Bronchial epithelial cell (primary cell): Measurements from ENCODE around the gene CNTN1. TPM values are rescaled to one million over a fixed set of nuclear protein-coding genes. Genes with fewer than 3 reads are reported as not detected.
A peak's percentile ranks its signal among the peaks of the same experiment; 100 is the strongest.

Experiments
- DNase-seq: peaks from one replicate; pipeline ENCODE4 v3.0.0-alpha.2; 2010; ENCODE audit warnings: low read depth
- FAIRE-seq: peaks from 2 replicates; lab custom pipeline; 2011; peaks lifted over from hg19 to GRCh38; lab: Jason Lieb, UNC
- H3K27me3 ChIP-seq: 2 replicates; pipeline ENCODE4 v1.5.1; 2011; ENCODE audit warnings: low read length; ENCODE audit not compliant: control insufficient read depth, insufficient read depth
- H3K36me3 ChIP-seq: 2 replicates; pipeline ENCODE4 v1.5.1; 2011; ENCODE audit warnings: low read length; ENCODE audit not compliant: control insufficient read depth, insufficient read depth
- H3K4me3 ChIP-seq: 2 replicates; pipeline ENCODE4 v1.5.1; 2011; ENCODE audit warnings: mild to moderate bottlenecking, low read depth, low read length, control low read depth
- total RNA-seq: library from RNA; depleted of rRNA; stranded (reverse); fragments of >200 nt; gene quantifications from 2 replicates; pipeline ENCODE4 v1.2.1, GENCODE V29; 2014
- TF ChIP-seq, protein P1 (sequence below): IDR thresholded peaks from 2 replicates; pipeline ENCODE4 v1.5.1; 2011; ENCODE audit warnings: mild to moderate bottlenecking, moderate library complexity, low read length, control low read depth, inconsistent platforms; ENCODE audit not compliant: insufficient read depth, severe bottlenecking

The CNTN1 gene
- total RNA-seq, 1 donor from 2014 or later = 2.4 TPM

DNA sequence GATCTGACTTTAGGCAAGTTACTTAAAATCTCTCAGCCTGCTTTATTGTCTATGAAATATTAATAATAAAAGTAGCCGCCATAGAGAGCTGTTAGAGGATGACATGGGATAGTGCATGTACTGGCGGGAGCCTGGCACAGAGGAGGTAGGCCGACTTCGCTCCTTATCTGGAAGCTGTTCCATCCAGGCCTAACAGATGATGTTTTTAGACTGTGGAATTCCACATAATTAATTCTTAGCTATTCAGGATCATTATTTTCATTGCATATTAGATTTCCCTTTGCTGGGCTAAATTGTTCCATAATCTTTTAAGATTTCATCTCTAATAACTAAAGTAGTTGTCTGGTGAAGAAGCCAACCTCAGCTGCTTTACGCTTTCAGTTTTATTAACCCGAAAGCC lies 30.8 kb downstream of the CNTN1 start:
- Histone ChIP-seq H3K27me3 (no peaks in the 10 kb centered on the region), H3K36me3 (no peaks in the 10 kb centered on the region), H3K4me3 (no peak overlapping the region)
- FAIRE-seq (no peak), DNase-seq (no peak)
- TF ChIP-seq, protein P1, sequence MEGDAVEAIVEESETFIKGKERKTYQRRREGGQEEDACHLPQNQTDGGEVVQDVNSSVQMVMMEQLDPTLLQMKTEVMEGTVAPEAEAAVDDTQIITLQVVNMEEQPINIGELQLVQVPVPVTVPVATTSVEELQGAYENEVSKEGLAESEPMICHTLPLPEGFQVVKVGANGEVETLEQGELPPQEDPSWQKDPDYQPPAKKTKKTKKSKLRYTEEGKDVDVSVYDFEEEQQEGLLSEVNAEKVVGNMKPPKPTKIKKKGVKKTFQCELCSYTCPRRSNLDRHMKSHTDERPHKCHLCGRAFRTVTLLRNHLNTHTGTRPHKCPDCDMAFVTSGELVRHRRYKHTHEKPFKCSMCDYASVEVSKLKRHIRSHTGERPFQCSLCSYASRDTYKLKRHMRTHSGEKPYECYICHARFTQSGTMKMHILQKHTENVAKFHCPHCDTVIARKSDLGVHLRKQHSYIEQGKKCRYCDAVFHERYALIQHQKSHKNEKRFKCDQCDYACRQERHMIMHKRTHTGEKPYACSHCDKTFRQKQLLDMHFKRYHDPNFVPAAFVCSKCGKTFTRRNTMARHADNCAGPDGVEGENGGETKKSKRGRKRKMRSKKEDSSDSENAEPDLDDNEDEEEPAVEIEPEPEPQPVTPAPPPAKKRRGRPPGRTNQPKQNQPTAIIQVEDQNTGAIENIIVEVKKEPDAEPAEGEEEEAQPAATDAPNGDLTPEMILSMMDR = no peak

DNA sequence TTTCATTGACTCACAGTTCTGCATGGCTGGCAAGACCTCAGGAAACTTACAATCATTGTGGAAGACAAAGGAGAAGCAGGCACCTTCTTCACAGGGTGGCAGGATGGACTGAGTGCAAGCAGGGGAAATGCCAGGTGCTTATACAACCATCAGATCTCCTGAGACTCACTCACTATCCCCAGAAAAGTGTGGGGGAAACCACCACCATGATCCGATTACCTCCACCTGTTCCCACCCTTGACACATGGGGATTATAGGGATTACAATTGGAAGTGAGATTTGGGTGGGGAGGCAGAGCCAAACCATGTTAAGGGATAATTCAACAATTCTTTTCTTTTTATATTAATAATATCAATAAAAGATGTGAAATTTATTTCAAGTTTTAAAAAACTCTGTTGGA lies 34.1 kb downstream of the CNTN1 start:
- DNase-seq = no peak
- no peak for FAIRE-seq
- no peaks in the 10 kb centered on the region for H3K36me3 ChIP-seq
- H3K4me3 ChIP-seq = no peak overlapping the region
- TF ChIP-seq, protein P1 = no peak
- no peaks in the 10 kb centered on the region for H3K27me3 ChIP-seq

DNA sequence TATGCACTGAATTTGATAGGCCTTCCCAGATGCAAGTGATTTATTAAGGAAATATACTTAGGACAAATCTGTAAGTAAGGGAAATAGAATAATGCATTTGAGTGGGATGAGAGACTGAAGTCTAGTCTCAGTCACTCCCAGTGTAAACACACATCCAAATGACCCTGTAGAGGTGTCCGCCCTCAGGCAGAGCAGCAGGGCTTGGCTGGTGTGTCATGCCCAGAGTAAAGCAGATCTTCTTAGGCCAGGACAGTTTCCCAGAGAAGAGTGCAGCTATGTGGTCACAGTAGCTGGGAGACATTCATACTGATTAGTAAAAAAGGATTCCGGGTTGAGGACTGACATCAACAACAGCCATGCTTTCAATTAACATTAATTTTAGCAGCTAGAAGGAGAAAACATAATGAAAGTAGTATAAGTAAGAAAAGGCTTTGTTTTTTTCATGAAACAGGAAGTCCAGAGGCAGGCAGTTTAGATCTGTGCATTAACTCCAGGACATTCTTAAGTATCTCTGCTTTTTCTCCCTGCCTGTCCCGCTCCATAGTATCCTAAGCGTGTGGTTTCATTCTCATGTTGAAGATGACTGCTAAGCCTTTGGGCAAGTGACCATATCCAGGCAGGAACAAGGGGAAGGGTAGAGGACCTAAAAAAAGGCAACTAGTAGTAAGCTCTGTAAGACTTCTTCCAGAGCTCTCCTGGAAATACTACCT lies 35.7 kb downstream of the CNTN1 start:
- DNase-seq (peak; percentile 56), FAIRE-seq (no peak)
- H3K27me3 ChIP-seq = no peaks in the 10 kb centered on the region
- H3K36me3 ChIP-seq = no peaks in the 10 kb centered on the region
- no peak overlapping the region for H3K4me3 ChIP-seq
- TF ChIP-seq, protein P1 = no peak

DNA sequence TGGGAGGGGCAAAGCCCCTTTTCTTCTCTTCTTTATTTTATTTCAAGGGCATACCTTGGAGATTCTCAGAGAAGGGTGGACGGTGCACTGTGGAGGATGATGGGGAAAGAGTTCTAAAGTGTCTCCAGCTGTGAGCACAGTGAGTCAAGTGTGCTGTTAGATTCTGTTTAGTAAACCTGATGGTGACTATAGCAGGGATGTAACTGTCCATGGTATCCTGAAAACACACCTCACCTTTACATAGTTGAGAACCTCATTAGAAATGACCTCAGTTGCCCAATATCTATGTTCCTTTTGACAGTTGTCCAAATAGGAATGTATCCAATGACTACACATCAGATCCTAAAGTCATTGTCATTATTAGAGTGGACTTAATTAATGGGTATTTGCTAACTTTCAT lies 38.0 kb downstream of the CNTN1 start:
- FAIRE-seq (peak; percentile 28), DNase-seq (peak; percentile 15)
- TF ChIP-seq, protein P1 = no peak
- no peaks in the 10 kb centered on the region for H3K27me3 ChIP-seq
- no peak overlapping the region for H3K4me3 ChIP-seq
- no peaks in the 10 kb centered on the region for H3K36me3 ChIP-seq

DNA sequence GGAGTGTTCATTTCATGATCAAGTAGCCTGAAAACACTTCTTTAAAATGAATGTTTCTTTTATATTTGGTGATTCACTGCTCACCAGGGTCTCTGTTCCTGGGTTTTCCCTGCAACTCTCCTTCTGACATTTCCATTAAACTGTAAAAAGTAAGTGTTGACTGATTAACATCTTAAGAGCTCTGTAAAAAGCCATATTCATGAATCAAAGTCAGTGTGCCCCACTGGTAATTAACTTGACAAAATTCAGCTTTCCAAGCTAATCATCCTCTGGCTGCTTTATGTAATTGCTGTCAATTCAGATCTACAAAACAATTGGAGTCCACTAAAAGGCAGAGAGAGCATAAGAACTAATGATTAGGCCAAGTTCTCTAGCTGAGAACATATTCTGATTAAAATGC lies 41.6 kb downstream of the CNTN1 start:
- Histone ChIP-seq H3K4me3 (no peak overlapping the region), H3K27me3 (no peaks in the 10 kb centered on the region), H3K36me3 (no peaks in the 10 kb centered on the region)
- DNase-seq (no peak), FAIRE-seq (no peak)
- TF ChIP-seq, protein P1 = no peak

DNA sequence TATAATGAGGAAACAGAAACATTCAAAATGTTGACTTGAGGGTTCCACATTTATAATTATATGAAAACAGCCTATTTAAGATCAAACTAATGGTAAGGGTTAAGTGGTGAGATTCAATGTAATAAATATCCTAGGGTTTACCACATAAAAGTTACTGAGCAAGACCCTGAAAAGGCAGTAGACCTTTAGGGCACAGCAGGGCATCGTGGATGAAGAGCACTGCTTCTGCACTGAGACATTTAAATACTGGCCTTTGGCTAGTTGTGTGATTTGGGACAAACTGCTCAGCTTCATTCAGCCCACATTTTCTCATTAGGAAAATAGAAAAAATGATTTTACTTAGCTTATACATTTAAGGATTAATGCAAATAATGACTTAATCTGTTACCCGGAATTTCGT lies 42.0 kb downstream of the CNTN1 start:
- no peak for FAIRE-seq
- TF ChIP-seq, protein P1 = no peak

More for the DNA sequence above, 42.0 kb downstream of the CNTN1 start:
- no peaks in the 10 kb centered on the region for H3K27me3 ChIP-seq
- no peak overlapping the region for H3K4me3 ChIP-seq
- no peaks in the 10 kb centered on the region for H3K36me3 ChIP-seq
- no peak for DNase-seq
